Frontal cortex (tissue), 4 donors: ENCODE data around the gene TMEM59. TPM values are rescaled to one million over a fixed set of nuclear protein-coding genes. Genes with fewer than 3 reads are reported as not detected.
A peak's percentile ranks its signal among the peaks of the same experiment; 100 is the strongest.
"Not testable (repeated sequence)": the region's sequence is repeated elsewhere in the genome, so short reads cannot be mapped to it uniquely, and the experiment has no call there.

ENCODE experiments used
- DNase-seq, 2 donors: peaks; one replicate each; pipeline ENCODE4 v3.0.0; 2012; ENCODE audit warnings: low spot score in 2 of 2
- FAIRE-seq: peaks from 2 replicates; lab custom pipeline; 2012; peaks lifted over from hg19 to GRCh38; lab: Jason Lieb, UNC
- total RNA-seq: library from RNA; depleted of rRNA; stranded (reverse); fragments of >200 nt; gene quantifications from one replicate; pipeline ENCODE4 v1.2.3, GENCODE V29; 2014
- donor health status: control.
- donor health status: control.
- donor health status: control.

TMEM59 gene, protein sequence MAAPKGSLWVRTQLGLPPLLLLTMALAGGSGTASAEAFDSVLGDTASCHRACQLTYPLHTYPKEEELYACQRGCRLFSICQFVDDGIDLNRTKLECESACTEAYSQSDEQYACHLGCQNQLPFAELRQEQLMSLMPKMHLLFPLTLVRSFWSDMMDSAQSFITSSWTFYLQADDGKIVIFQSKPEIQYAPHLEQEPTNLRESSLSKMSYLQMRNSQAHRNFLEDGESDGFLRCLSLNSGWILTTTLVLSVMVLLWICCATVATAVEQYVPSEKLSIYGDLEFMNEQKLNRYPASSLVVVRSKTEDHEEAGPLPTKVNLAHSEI
- 92.9 TPM for total RNA-seq

DNA sequence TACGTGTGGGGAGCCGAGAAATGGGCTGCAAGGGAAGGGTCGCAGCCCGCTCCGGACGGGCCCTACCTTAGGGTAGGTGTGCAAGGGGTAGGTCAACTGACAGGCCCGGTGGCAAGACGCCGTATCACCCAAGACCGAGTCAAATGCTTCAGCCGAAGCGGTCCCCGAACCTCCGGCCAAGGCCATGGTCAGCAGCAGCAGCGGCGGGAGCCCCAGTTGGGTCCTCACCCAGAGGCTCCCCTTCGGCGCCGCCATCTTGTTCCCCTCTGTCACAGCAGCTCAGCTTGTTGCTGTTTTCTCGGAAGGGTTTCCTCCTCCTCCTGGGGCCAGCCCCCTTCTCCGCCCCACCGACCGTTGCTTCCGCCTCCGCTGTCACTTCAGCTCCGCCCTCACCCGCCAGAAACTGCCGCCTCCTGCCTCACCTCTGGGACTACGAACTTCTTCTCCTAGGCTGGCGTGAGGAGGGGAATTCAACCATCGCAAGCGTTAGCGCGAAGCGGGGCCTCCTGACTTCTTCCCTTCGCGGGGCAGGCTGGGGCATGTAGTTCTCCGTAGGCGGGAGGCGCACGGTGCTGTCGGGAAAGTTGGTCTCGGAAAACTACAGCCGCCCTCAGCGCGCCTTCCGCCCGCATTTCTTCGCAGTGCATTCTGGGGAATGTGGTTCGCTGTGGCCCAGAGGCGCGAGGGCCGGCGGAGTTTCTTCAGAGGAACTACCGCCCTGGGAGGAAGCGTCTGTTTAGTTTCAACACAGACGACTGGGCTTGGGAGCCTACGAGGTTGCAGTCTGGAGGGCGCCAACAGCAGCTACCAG, at the start of gene TMEM59, which contains the start of gene TCEANC2:
TSS of gene TMEM59 (minus strand) at position 271 of the 811 bp plus-strand sequence. CDS start at position 255, 16 bp downstream.
TSS of gene TCEANC2 (plus strand) at position 675 of the 811 bp plus-strand sequence. CDS start 815 bp downstream, outside the sequence.
- DNase-seq = peak; percentile 64 to 89
- FAIRE-seq = no peak

DNA sequence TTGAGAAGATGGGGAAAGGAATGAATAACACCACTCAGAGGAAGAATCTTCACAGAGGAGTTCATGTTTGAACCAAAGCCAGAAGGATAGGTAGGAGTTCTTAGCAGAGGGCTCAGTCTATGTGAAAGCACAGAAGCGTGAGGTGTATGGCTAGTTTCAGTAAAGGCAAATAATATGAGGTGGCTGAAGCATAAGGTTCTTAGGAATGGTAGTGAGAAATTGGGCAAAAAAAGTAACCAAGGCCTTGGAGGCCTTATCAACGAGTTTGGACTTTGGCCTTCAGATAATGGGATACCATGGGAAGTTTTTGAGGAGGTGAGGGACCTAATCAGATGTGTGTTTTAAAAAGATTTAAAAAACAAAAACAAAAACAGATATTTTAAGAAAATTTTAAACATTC, 47.5 kb upstream of the TMEM59 start:
- no peak for DNase-seq
- FAIRE-seq = no peak

DNA sequence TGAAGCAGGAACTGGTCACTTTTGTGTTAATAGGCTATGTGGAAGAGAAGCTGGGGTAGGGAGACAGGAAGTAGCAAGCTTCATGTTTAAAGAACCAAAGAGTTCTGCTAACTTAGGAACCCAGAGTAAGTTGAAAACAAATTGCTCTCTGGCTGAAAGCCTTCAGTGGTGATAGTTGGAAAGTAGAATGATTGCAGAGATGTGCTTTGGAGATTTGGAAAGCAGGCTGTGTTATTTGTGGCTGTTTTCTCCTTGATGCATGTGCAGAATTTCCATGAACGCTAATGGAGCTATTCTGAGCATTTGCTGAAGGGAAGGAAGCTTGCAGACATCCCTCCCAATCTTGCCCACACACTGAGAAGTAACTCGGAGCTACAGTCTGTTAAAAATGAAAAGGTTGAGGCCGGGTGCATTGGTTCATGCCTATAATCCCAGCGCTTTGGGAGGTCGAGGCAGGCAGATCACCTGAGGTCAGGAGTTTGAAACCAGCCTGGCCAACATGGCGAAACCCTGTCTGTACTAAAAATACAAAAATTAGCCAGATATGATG, 46.1 kb upstream of the TMEM59 start:
- FAIRE-seq = no peak
- no peak for DNase-seq

DNA sequence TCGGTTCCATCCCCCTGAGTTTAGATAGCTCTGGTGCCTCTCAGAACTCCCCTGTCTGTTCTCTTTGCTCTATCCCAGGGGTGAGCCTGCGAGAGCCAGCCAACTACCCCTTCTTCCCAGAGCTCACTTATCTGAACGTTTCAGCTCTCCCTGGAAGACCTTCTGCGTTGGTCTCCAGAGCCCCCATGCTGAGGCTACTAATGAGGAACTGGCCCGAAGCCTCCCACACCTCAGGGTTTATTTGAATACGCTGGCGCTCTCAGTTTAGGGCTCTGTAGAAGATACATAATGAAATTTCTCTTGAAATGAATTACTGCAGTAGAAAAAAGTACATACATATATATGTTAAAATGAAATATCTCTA, 43.9 kb upstream of the TMEM59 start:
- DNase-seq (no peak), FAIRE-seq (no peak)

DNA sequence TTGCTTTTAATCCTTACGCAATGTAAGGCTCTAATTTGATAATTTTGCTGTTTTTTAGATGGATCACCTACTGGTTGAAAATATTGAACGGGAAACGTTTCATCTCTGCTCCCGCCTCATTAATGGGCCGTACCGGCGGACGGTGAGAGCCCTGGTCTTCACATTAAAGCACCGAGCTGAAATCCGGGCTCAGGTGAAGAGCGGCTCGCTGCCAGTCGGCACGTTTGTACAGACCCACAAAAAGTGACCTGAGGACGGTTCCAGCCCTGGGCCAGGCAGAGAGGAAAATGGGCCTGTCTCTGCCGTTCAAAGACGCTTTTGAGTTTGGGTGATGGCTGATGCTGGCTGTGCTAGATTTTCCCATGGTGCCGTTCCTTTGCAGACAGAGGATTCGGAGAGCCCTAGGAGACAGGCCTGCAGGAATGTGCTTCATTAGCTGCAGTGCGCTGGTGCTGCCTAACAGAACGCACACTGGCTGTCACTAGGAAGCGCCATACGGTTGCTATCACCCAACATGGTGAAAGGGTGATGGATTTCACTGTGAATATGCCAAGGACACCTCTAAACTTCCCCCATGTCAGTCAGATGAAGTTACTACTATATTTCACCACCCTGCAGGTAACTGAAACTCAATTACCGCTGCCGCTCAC, 43.3 kb upstream of the TMEM59 start:
- no peak for FAIRE-seq

DNA sequence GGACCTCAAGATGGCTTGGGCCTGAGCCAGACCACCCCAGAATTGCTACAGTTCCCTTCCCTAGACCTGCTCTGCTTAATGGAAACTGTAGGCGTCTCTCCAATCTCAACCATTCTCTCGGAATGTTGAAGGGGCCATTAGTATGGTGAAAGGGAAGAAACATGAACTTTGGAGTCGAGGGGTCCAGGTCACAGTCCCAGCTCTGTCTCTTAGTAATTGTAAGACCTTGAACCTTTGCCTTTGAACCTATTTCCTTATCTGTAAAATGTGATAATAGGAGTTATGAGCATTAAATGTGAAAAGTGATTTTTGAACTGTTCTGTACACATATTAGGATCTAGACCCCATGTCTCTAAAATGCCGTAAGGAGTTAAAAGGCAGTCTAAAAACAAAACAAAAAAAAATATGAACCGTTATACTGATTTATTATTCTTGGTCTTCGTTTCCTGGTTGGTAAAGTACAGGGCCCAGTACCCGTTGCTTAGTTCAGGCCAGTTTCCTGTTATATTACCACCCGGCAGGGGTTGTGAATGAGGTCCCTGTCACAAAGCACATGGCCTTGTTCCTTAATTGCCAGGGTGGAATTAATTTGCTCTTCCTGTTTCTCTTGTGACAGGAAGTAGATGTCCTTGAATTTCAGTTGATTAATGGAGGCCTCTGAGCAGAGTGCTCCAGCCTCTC, 42.7 kb upstream of the TMEM59 start:
- DNase-seq (no peak), FAIRE-seq (no peak)

More for the DNA sequence above, 43.3 kb upstream of the TMEM59 start:
- DNase-seq = no peak

DNA sequence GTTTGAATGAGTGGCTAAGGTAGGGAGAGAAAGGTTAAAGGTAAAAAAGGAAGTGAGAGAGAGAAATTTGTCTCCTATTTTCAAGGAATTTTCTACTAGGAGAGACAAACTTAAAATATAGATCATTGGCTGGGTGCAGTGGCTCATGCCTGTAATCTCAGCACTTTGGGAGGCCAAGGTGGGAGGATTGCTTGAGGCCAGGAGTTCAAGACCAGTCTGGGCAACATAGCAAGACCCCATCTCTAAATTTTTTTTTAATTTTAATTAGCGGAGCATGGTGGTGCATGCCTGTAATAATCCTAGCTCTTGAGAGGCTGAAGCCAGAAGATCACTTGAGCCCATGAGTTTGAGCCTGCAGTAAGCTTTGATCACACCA, 41.7 kb upstream of the TMEM59 start:
- not testable (repeated sequence) for DNase-seq, FAIRE-seq

DNA sequence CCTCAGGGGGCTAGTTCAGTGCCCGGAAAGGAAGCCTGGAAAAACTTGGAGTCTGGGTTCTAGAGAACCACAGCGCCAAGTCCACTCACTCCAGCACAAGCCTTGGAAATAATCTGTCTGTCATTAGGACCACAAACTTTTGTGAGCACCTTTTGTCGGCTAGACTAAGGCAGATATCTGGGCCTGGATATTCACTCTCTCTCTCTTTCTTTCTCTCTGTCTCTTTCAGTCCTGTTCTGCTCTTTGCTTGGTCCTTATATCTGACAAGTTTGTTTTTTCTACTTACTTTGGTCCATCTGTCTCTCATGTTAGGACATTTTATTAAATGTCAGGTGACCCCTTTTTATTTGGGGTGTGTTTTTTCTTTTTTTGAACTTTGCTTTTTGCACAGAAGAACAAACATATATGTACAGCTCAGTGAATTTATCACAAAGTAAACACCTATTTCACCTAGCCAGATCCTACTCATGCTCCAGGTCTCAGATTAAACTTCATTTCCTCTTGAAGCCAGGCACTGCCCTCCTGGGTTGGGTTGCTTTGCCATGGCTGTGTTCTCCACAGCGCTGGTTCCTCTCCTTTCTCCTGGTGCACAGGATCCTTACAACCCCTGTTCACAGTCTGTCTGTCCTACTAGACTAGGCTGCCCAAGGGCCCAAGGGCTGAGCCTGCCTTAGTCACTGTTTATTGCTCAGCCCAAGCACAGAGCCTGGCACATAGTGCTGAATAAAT, 41.2 kb upstream of the TMEM59 start:
- FAIRE-seq = no peak
- DNase-seq = no peak

DNA sequence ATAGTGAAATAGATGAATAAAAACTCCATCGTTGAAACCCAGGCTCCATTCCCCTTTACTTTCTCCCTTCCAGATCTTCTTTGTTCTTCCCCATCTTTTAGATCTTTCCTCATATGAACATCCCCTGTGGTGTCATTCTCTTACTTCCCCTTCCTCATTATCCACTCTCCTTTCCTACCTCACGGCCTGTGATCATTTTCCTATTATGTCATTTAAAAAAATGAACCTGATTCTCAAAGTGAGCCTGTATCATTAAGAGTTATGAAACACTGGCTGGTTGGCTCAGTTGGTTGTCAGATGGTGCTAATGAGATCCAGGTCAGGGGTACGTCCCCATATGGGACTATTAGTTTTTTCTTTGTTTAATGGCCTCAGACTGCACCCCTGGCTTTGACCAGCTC, 38.7 kb upstream of the TMEM59 start:
- FAIRE-seq (no peak), DNase-seq (no peak)

DNA sequence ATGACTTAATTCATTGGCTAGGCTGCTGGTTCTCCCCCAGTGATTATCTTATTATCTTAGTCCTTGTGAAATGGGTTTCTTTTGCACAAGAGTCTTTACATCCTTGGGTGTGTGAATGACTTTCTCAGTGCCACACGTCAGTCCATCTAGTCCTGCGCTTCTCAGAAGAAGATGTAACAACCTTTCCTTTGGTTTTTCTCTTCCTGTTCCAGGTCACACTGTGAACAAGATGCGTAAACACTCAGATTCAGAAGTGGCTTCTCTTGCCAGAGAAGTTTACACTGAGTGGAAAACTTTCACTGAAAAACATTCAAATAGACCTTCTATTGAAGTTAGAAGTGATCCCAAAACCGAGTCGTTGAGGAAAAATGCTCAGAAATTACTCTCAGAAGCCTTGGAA, 35.4 kb upstream of the TMEM59 start:
- no peak for DNase-seq
- no peak for FAIRE-seq

DNA sequence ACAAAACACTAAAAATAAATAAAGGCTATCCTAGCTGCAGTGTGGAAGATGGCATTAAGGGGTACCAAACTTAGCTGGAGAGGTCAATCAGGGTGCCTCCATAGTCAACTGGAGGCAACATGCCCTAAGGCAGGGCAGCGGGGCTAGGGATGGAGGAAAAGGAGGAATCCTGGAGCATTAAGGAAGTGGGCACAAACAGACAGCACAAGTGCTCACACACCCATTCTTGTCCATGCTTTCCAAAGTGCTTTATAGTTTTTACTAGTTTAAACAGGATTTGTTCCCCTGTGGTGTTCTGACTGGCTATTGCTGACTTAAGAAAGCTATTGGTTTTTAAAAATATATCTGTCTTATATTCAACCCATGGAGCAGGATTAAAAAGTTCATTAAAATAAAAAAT, 33.8 kb upstream of the TMEM59 start:
- no peak for FAIRE-seq
- no peak for DNase-seq

DNA sequence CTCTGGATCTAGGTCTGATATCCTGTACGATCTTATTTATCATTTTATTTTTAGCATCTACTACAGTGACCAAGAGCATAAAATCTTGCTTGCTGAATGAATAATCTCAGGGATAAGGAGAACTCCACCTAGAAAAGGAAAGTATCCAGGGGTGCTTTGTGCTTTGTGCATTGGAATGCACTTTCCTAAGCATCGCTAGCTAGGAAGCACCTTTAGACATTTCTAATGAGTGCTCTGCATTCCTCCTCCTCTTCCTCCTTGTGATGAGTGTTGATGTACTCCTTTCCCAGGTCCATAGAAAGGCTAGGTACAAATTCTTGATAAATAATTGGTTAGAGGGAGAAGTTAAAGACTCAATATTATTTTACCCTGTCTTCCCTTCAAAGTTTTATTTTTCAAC, 31.8 kb upstream of the TMEM59 start:
- DNase-seq (no peak), FAIRE-seq (no peak)

DNA sequence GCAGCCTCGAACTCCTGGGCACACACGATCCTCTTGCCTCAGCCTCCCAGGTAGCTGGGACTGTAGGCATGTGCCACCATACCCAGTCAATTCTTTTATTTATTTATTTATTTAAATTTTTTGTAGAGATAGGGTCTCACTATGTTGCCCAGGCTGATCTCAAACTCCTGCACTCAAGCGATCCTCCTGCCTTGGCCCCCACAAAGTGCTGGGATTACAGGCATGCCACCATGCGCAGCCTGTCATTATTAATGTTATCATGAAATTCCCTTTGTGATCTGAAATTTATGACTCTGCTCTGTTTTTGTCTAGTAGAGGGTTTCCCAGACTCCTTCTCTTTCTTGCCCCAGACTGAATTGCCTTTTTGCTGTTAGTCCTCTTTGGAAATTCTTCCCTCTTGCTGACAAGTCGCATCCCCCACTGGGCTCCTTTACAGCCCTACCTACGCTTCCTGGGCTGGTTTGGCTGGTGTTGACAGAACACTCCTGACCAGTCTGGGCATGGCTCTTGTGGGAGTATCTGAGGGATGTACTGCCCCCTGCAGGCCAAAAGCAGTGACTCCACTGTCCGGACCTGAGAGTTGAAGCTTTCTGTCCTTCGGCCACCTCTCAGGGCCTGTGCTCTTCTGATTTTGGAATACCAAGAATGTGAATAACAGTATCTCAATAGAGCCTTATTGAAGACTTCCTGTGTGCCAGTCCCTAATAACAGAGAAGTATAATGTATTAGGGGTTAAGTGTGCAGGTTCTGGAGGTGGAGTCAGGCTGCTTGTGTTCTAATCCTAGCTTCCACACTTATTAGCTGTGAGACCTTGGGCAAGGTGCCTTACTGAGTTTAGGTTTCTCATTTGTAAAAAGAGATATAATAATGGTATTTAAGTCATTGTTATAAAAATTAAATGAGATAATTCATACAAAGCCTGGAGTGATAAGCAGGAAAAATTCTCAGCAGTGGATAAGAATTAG, 28.6 kb upstream of the TMEM59 start:
- FAIRE-seq (no peak), DNase-seq (peak in 1 of 2 donors; percentile 17)

DNA sequence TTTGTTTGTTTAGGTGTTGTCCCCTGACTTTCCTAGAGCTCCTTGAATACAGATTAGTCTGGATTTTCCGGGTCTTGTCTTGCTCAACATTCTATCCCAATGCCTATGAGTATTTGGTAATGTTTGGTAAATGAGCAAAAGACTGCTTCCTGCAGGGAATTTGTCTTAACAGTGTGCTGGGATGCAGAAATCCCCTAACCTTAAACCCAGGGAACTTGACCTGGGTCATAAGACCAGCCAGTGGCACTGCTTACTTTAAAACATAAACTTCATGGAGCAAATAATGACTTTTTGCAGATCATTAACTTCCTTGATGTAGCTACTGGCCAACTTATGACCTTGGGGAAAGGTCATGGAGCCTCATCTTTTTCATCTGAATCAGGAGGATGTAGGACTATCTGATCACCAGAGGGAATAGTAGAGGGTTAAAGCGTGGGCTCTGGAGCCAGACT, 27.6 kb upstream of the TMEM59 start:
- DNase-seq (no peak), FAIRE-seq (no peak)

DNA sequence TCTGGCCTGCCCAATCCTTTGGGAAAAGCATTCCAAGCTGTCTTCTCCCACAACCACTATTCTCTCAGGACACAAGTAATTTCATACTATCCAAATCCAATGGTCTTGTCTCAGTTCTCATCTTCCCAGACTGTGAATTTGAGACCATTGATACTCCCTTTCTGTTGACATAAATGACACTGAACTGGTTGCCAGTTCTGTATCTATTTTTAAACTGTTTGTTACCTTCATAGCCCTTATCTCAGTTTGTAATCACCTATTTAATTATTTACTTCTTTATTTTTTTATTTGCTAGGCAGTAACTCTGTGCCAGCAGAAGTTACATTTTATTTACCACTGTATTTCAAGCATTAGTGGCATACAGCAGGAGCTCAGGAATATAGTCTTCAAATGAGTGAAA, 24.4 kb upstream of the TMEM59 start:
- DNase-seq (no peak), FAIRE-seq (no peak)

DNA sequence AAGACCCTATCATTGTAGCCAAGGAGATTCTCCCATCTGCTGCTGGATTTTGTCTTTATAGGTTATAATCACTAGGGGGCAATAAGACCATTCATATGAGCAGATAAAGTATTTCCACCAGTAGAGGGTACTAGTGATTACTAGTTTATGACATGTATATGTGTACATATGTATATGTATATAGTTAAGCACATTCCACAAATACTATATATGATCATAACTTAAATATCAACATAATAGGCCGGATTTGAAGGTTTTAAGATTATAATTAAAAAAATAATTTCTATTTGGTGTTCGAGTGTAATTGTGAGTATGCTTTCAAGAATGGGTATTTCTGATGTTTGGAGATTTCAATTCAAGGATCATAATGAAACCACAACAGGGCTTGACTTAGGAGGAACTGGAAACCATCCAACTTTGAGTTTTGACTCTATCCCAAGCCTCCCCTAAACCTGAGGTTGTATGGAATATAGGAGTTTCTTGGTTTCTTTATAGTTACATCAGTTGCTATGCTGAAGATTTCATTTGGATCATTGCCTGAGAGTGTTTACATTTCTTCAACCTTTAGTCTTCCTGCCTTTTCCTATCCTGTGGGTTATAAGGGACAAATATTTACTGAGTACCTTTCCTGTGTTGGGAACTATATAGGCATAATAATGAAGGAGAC, 17.3 kb upstream of the TMEM59 start:
- DNase-seq (peak; percentile 27 to 59), FAIRE-seq (peak; percentile 95)

DNA sequence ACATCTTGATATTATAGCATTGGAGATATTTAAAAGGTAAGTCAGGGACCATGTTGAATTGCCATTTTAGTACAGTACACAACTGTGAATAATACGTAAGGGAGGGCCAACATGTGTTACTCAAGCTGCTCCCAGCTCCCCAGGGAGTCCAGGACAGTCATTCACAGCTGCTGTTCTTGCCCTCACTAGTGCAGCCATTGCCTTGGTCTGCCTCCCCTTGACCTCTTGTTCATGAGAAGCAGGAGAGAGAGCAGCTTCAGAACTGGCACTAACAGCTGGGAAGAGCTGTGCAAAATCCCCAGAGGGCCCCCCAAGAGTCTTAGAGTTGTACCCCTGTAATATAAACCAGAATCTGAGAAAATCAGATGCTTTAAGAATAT, 16.8 kb upstream of the TMEM59 start:
- DNase-seq (no peak), FAIRE-seq (no peak)

DNA sequence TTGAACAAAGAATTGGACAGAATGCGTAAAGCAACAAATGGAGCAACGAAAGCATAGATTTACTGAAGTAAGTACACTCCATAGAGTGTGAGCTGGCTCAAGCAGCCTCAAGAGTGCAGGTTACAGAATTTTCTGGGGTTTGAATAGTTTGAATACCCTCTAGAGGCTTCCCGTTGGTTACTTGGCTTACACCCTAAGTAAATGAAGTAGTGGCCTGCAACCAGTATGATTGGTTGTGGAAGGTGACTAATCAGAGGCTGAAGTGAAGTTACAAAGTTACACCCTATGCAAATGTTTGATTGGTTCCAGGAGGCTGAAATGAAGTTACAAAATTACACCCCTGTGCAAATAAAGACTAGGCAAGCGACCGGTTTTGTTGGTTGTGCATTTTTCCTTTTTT, 11.3 kb upstream of the TMEM59 start:
- DNase-seq (no peak), FAIRE-seq (no peak)
